ENCODE data around the gene PIK3CB. TPM values are rescaled to one million over a fixed set of nuclear protein-coding genes. Genes with fewer than 3 reads are reported as not detected.
A peak's percentile ranks its signal among the peaks of the same experiment; 100 is the strongest.

PIK3CB gene
- total RNA-seq, 1 experiment from 2014 or later = 8.3 TPM

DNA sequence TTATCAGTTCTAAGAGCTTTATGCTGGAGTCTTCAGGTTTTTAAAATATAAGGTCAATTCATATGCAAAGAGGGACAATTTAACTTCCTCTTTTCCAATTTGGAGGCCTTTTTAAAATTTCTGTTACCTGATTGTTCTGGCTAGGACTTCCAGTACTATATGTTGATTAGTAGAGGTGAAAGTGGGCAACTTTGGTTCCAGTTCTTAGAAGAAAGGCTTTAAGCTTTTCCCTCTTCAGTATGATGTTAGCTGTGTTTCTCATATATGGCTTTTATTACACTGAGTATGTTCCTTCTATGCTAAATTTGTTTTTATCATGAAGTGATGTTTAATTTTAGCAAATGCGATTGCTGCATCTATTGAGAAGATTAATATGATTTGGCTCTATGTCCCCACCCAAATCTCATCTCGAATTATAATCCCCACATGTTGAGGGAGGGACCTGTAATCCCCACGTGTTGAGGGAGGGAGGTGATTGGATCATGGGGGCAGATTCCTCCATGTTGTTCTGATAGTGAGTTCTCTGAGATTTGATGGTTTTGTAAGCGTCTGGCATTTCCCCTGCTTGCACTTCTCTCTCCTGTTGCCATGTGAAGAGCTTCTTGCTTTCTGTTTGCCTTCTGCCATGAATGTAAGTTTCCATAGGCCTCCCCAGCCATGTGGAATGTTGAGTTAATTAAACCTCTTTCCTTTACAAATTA, 192.4 kb downstream of the PIK3CB start:
- Histone ChIP-seq H4K20me1 (ENCODE audit: low read length) (no peaks in the 10 kb centered on the region), H3K4me2 (ENCODE audit: low read length) (no peak overlapping the region), H3K4me3 (ENCODE audit: low read length) (no peak overlapping the region), H3F3A (ENCODE audit: low read length, unreplicated experiment) (no peaks in the 10 kb centered on the region), H3K9ac (ENCODE audit: low read length) (no peak overlapping the region), H2AFZ (ENCODE audit: low read length) (no peak overlapping the region), H3K9me2 (replicated peaks; ENCODE audit: low read length) (no peaks in the 10 kb centered on the region), H3K27me3 (ENCODE audit: low read length) (no peaks in the 10 kb centered on the region), H3K27ac (ENCODE audit: low read length) (no peak overlapping the region), H3K9me3 (ENCODE audit: low read length) (no peaks in the 10 kb centered on the region), H3K79me2 (ENCODE audit: low read length) (no peaks in the 10 kb centered on the region), H3K36me3 (ENCODE audit: low read depth, low read length) (no peaks in the 10 kb centered on the region), H3K4me1 (ENCODE audit: insufficient read depth, low read length) (no peaks in the 10 kb centered on the region)
- ChIA-PET CTCF (no interaction called here), POLR2A (ENCODE audit: unreplicated experiment) (no interaction called here)
- no TSS peak for BruUV-seq (replicated peaks)
- no peak for TF ChIP-seq EZH2phosphoT487 (IDR thresholded peaks at IDR 0.05; ENCODE audit: borderline replicate concordance, low read length)
- ATAC-seq = no peak
- no peak for DNase-seq
- intact Hi-C loops (cut with micrococcal nuclease) = no loop called here

DNA sequence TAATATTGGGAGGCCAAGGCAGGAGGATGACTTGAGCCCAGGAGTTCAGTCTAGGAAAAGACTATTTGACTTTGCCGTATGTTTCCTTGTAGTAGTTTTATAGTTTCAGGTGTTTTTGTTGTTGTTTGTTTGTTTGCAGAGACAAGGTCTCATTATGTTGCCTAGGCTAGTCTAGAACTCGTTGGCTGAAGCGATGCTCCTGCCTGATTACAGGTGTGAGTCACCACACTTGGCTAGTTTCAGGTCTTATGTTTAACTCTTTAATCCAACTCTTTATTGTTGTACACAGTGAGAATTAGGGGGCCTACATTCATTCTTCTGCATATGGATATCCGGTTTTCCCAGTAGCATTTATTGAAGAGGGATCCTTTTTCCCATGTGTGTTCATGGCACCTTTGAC, 194.2 kb downstream of the PIK3CB start:
- Histone ChIP-seq H3K4me3 (ENCODE audit: low read length) (no peak overlapping the region), H3F3A (ENCODE audit: low read length, unreplicated experiment) (no peaks in the 10 kb centered on the region), H3K9me2 (replicated peaks; ENCODE audit: low read length) (no peaks in the 10 kb centered on the region), H3K27me3 (ENCODE audit: low read length) (no peaks in the 10 kb centered on the region), H3K36me3 (ENCODE audit: low read depth, low read length) (no peaks in the 10 kb centered on the region), H3K27ac (ENCODE audit: low read length) (no peak overlapping the region), H3K4me1 (ENCODE audit: insufficient read depth, low read length) (no peaks in the 10 kb centered on the region), H3K79me2 (ENCODE audit: low read length) (no peaks in the 10 kb centered on the region), H3K9me3 (ENCODE audit: low read length) (no peaks in the 10 kb centered on the region), H4K20me1 (ENCODE audit: low read length) (no peaks in the 10 kb centered on the region), H2AFZ (ENCODE audit: low read length) (no peak overlapping the region), H3K4me2 (ENCODE audit: low read length) (no peak overlapping the region), H3K9ac (ENCODE audit: low read length) (no peak overlapping the region)
- TF ChIP-seq, protein P1, sequence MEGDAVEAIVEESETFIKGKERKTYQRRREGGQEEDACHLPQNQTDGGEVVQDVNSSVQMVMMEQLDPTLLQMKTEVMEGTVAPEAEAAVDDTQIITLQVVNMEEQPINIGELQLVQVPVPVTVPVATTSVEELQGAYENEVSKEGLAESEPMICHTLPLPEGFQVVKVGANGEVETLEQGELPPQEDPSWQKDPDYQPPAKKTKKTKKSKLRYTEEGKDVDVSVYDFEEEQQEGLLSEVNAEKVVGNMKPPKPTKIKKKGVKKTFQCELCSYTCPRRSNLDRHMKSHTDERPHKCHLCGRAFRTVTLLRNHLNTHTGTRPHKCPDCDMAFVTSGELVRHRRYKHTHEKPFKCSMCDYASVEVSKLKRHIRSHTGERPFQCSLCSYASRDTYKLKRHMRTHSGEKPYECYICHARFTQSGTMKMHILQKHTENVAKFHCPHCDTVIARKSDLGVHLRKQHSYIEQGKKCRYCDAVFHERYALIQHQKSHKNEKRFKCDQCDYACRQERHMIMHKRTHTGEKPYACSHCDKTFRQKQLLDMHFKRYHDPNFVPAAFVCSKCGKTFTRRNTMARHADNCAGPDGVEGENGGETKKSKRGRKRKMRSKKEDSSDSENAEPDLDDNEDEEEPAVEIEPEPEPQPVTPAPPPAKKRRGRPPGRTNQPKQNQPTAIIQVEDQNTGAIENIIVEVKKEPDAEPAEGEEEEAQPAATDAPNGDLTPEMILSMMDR (conservative IDR thresholded peaks at IDR 0.05; ENCODE audit: low read depth, low read length) = no peak
- TF ChIP-seq EZH2 (IDR thresholded peaks at IDR 0.05; ENCODE audit: low read length, unreplicated experiment) (no peak), EZH2phosphoT487 (IDR thresholded peaks at IDR 0.05; ENCODE audit: borderline replicate concordance, low read length) (no peak)
- no TSS peak for BruUV-seq (replicated peaks)
- POLR2A ChIA-PET (ENCODE audit: unreplicated experiment) = no interaction called here
- ATAC-seq (no peak), DNase-seq (peak; percentile 16)
- CTCF ChIA-PET = no interaction called here
- intact Hi-C loops (cut with micrococcal nuclease) = no loop called here

DNA sequence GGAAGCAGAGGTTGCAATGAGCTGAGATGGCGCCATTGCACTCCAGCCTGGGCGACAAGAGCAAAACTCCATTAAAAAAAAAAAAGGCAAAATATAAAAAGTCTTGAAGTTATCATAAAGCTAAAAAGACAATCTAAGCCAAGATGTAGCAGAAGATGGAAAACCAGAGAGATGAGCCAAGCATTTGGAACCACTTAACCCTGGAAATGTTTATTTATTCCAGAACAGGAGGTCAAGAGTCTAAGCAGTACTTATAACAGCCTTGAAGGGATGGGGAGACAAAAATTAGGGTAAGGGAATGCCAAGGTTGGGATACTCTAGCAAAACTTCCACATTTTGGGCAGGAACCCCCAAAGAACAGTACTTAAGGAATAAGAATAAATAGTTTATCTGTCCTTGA, 196.1 kb downstream of the PIK3CB start:
- TF ChIP-seq, protein P1 (conservative IDR thresholded peaks at IDR 0.05; ENCODE audit: low read depth, low read length) = no peak
- TF ChIP-seq EZH2phosphoT487 (IDR thresholded peaks at IDR 0.05; ENCODE audit: borderline replicate concordance, low read length) = no peak
- no peak for TF ChIP-seq EZH2 (IDR thresholded peaks at IDR 0.05; ENCODE audit: low read length, unreplicated experiment)
- H3K27ac ChIP-seq (ENCODE audit: low read length) = no peak overlapping the region

More for the DNA sequence above, 196.1 kb downstream of the PIK3CB start:
- no peaks in the 10 kb centered on the region for H4K20me1 ChIP-seq (ENCODE audit: low read length)
- ChIA-PET CTCF (no interaction called here), POLR2A (ENCODE audit: unreplicated experiment) (no interaction called here)
- H3F3A ChIP-seq (ENCODE audit: low read length, unreplicated experiment) = no peaks in the 10 kb centered on the region
- no peaks in the 10 kb centered on the region for H3K9me2 ChIP-seq (replicated peaks; ENCODE audit: low read length)
- no TSS peak for BruUV-seq (replicated peaks)
- DNase-seq (no peak), ATAC-seq (no peak)
- no peak overlapping the region for H3K4me3 ChIP-seq (ENCODE audit: low read length)
- intact Hi-C loops (cut with micrococcal nuclease) = no loop called here
- H3K9ac ChIP-seq (ENCODE audit: low read length) = no peak overlapping the region
- no peaks in the 10 kb centered on the region for H3K4me1 ChIP-seq (ENCODE audit: insufficient read depth, low read length)
- H3K4me2 ChIP-seq (ENCODE audit: low read length) = no peak overlapping the region
- no peaks in the 10 kb centered on the region for H3K79me2 ChIP-seq (ENCODE audit: low read length)
- H2AFZ ChIP-seq (ENCODE audit: low read length) = no peak overlapping the region
- H3K36me3 ChIP-seq (ENCODE audit: low read depth, low read length) = no peaks in the 10 kb centered on the region
- H3K27me3 ChIP-seq (ENCODE audit: low read length) = no peaks in the 10 kb centered on the region
- no peaks in the 10 kb centered on the region for H3K9me3 ChIP-seq (ENCODE audit: low read length)

All from PC-3 (cell line).